CD14-positive monocyte (primary cell): Measurements from ENCODE around the gene ZNF277. TPM values are rescaled to one million over a fixed set of nuclear protein-coding genes. Genes with fewer than 3 reads are reported as not detected.

ENCODE experiments used
- DNase-seq, 3 donors: peaks; one replicate each; pipeline ENCODE4 v3.0.0-alpha.2; 2011 to 2022
- H2AFZ ChIP-seq: 2 replicates; pipeline ENCODE4 v1.6.0; 2012; ENCODE audit warnings: mild to moderate bottlenecking, low read depth, low read length, inconsistent platforms; ENCODE audit not compliant: insufficient read depth, poor library complexity, severe bottlenecking
- H3K27ac ChIP-seq, 2 donors: 1 replicate in 1 of 2; 2 replicates in 1 of 2; pipeline ENCODE4 v1.5.1; 2012 to 2013; ENCODE audit warnings: low read length in 2 of 2, control low read depth in 1 of 2, inconsistent platforms in 1 of 2, low read depth in 1 of 2, mild to moderate bottlenecking in 1 of 2
- H3K27me3 ChIP-seq, 2 donors: one replicate each; pipeline versions ENCODE4 v1.6.0 to v1.6.1; 2011 to 2013; ENCODE audit warnings: low read length in 2 of 2; ENCODE audit not compliant: control insufficient read depth in 2 of 2, insufficient read depth in 2 of 2
- H3K36me3 ChIP-seq, 2 donors: replicated peaks in 1 of 2; 1 replicate in 1 of 2; 2 replicates in 1 of 2; pipeline versions ENCODE4 v1.5.1 to v1.6.1; 2012 to 2013; ENCODE audit warnings: low read length in 2 of 2, control low read depth in 1 of 2, inconsistent platforms in 1 of 2, mild to moderate bottlenecking in 1 of 2; ENCODE audit not compliant: insufficient read depth in 2 of 2, control insufficient read depth in 1 of 2
- H3K4me1 ChIP-seq, 2 donors: 1 replicate in 1 of 2; 2 replicates in 1 of 2; pipeline versions ENCODE4 v1.5.1 to v1.6.1; 2012 to 2013; ENCODE audit warnings: low read length in 2 of 2, control low read depth in 1 of 2, inconsistent platforms in 1 of 2, mild to moderate bottlenecking in 1 of 2, moderate library complexity in 1 of 2; ENCODE audit not compliant: insufficient read depth in 2 of 2, control insufficient read depth in 1 of 2
- H3K4me2 ChIP-seq: replicated peaks from 2 replicates; pipeline ENCODE3; 2012; ENCODE audit warnings: low read length, moderate library complexity, mild to moderate bottlenecking; ENCODE audit not compliant: poor library complexity, severe bottlenecking; ENCODE audit errors: extremely low read depth
- H3K4me3 ChIP-seq, 3 experiments: fragments of 200-600 bp in 1 of 3; sonication (generic) in 1 of 3; replicated peaks in 1 of 3; 1 replicate in 2 of 3; 2 replicates in 1 of 3; pipeline ENCODE4 v1.5.1; 2011 to 2013; ENCODE audit warnings: low read length in 3 of 3, mild to moderate bottlenecking in 3 of 3, control low read depth in 2 of 3, low read depth in 2 of 3, inconsistent platforms in 1 of 3, moderate library complexity in 1 of 3
- H3K79me2 ChIP-seq: 2 replicates; pipeline ENCODE4 v1.6.0; 2012; ENCODE audit warnings: mild to moderate bottlenecking, control low read depth, inconsistent platforms, low read length, moderate library complexity; ENCODE audit not compliant: insufficient read depth
- H3K9ac ChIP-seq: 2 replicates; pipeline ENCODE4 v1.6.0; 2017; ENCODE audit warnings: low read length, mild to moderate bottlenecking; ENCODE audit not compliant: insufficient read depth, poor library complexity, severe bottlenecking
- H3K9me3 ChIP-seq, 2 donors: replicated peaks in 1 of 2; 1 replicate in 1 of 2; 2 replicates in 1 of 2; pipeline versions ENCODE4 v1.5.1 to v1.6.1; 2012 to 2013; ENCODE audit warnings: low read length in 2 of 2, control low read depth in 1 of 2; ENCODE audit not compliant: control insufficient read depth in 1 of 2, insufficient read depth in 1 of 2
- H4K20me1 ChIP-seq: 2 replicates; pipeline ENCODE4 v1.6.0; 2012; ENCODE audit warnings: mild to moderate bottlenecking, low read length, control low read depth, moderate library complexity; ENCODE audit not compliant: insufficient read depth
- H3K27ac Mint-ChIP-seq, 7 donors: one replicate each; pipeline ENCODE4 v1.8.0; 2020; ENCODE audit warnings: mild to moderate bottlenecking in 7 of 7, mixed read lengths in 7 of 7, moderate library complexity in 6 of 7, inconsistent platforms in 2 of 7
- H3K27me3 Mint-ChIP-seq, 3 donors: one replicate each; pipeline ENCODE4 v1.8.0; 2021 to 2022; ENCODE audit warnings: low read depth in 3 of 3, mild to moderate bottlenecking in 3 of 3, mixed read lengths in 3 of 3, moderate library complexity in 3 of 3, inconsistent platforms in 1 of 3
- H3K36me3 Mint-ChIP-seq, 2 donors: one replicate each; pipeline ENCODE4 v1.8.0; 2020; ENCODE audit warnings: mixed read lengths in 2 of 2, inconsistent platforms in 1 of 2, mild to moderate bottlenecking in 1 of 2
- H3K4me1 Mint-ChIP-seq: one replicate; pipeline ENCODE4 v1.8.0; 2020; ENCODE audit warnings: mild to moderate bottlenecking, mixed read lengths
- H3K4me3 Mint-ChIP-seq, 2 donors: one replicate each; pipeline ENCODE4 v1.8.0; 2020; ENCODE audit warnings: mild to moderate bottlenecking in 2 of 2, mixed read lengths in 2 of 2, moderate library complexity in 1 of 2
- H3K9me3 Mint-ChIP-seq, 7 donors: one replicate each; pipeline ENCODE4 v1.8.0; 2020 to 2022; ENCODE audit warnings: mixed read lengths in 7 of 7, mild to moderate bottlenecking in 6 of 7, moderate library complexity in 6 of 7, inconsistent platforms in 2 of 7
- WGBS: methylation state at CpG from one replicate; pipeline ENCODE4 v1.1.5; 2013; ENCODE audit warnings: missing lambda C conversion rate; ENCODE audit not compliant: insufficient coverage; 5-methylcytosine and 5-hydroxymethylcytosine counted together
- intact Hi-C, 2 donors: fragments of 100-400 bp; cut with micrococcal nuclease; formaldehyde crosslinking; loops; one replicate each; pipeline versions ENCODE4 v1.15.0 to v1.15.1; 2023
- polyA plus RNA-seq, 3 donors: library from polyadenylated mRNA; depleted of rRNA in 1 of 3; unstranded in 2 of 3; stranded (reverse) in 1 of 3; fragments of 300-500 nt in 2 of 3; fragments of >200 nt in 1 of 3; fragmentation: Illumina TruSeq in 2 of 3; gene quantifications; 1 replicate in 2 of 3; 2 replicates in 1 of 3; pipeline ENCODE4 v1.2.3, GENCODE V29; 2012 to 2021
- TF ChIP-seq, protein P1 (sequence below): fragments of 200-600 bp; IDR thresholded peaks from one replicate; pipeline ENCODE4 v1.8.0; 2022; ENCODE audit warnings: antibody characterized with exemption, mild to moderate bottlenecking

ZNF277 gene
- polyA plus RNA-seq, 3 donors, result 17.5 to 20.7 (median 20.0) TPM

DNA sequence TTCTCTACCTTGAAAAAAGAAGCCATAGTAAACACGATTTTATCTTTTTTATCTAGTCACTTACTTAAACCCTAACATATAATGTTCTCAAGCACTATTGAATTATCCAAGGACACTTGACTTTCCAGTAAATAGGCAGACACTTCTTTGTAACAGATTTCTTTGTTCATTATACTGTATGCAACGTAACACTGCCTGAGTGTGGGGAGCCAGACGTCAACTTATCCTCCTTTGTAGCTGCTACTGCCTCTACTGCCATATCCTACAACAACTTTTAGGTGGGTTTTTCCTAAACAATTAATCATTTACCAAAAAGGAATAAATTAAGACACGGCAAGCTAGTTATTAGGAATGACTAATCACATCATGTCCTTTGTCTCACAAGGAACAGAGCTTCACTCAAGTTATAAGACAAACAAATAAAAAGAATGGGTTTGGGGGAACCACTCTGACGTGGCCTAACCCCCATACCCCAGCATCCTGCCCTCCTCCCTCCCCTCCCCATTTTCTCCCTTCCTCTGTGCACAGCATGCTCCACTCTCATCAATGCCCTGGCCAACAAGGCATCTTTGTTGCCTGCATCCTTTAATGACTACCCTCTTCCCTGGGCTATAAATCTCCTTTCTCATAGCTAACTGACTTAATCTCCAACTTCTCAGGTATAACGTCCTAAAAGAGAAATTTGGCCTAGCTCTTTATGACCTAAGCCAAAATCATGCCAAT is 43.5 kb upstream of the ZNF277 start:
- peaks cover 0 to 1% of the 10 kb centered on the region in 2 donors for H3K36me3 Mint-ChIP-seq
- H3K9me3 Mint-ChIP-seq, result no peaks in the 10 kb centered on the region

DNA sequence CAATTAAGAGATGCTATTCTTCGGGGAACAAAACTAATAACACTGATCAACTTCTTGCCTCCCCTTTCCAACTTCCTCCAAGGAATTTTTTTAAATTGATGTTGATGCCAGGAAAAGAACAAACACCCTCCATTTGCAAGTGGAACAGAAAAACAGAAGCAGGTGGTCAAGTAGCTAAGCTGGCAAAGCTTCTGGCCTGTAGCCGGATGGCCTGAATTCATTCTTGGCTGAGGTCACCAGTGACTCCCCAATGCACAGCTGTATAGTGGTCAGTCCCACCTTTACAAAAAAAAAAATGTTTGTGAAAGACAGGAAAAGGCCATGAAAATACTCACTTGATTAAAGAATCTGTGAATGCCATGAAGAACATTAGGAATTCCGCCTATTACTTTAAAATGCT is 39.3 kb upstream of the ZNF277 start:
- no peak overlapping the region for H3K4me3 Mint-ChIP-seq
- intact Hi-C loops, result no loop called here
- no peaks in the 10 kb centered on the region for H3K4me1 ChIP-seq

More for the DNA sequence above, 43.5 kb upstream of the ZNF277 start:
- no peak overlapping the region for H3K4me2 ChIP-seq
- Mint-ChIP-seq H3K4me1 (peaks cover 10% of the 10 kb centered on the region), H3K27ac (peak overlapping the region in 1 of 7 donors; percentile 51), H3K27me3 (peaks cover 0 to 2% (median 1%) of the 10 kb centered on the region in 3 donors), H3K4me3 (no peak overlapping the region)
- H3K4me3 ChIP-seq, result no peak overlapping the region
- no peak for DNase-seq
- H3K79me2 ChIP-seq, result no peaks in the 10 kb centered on the region
- peaks cover 6 to 8% of the 10 kb centered on the region in 2 donors for H3K4me1 ChIP-seq
- TF ChIP-seq, protein P1, sequence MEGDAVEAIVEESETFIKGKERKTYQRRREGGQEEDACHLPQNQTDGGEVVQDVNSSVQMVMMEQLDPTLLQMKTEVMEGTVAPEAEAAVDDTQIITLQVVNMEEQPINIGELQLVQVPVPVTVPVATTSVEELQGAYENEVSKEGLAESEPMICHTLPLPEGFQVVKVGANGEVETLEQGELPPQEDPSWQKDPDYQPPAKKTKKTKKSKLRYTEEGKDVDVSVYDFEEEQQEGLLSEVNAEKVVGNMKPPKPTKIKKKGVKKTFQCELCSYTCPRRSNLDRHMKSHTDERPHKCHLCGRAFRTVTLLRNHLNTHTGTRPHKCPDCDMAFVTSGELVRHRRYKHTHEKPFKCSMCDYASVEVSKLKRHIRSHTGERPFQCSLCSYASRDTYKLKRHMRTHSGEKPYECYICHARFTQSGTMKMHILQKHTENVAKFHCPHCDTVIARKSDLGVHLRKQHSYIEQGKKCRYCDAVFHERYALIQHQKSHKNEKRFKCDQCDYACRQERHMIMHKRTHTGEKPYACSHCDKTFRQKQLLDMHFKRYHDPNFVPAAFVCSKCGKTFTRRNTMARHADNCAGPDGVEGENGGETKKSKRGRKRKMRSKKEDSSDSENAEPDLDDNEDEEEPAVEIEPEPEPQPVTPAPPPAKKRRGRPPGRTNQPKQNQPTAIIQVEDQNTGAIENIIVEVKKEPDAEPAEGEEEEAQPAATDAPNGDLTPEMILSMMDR, result no peak
- no peaks in the 10 kb centered on the region for H3K36me3 ChIP-seq
- intact Hi-C loops, result no loop called here
- H3K27me3 ChIP-seq, result no peaks in the 10 kb centered on the region
- WGBS, result 100% methylated on average over 2 of the region's 6 CpGs
- no peak overlapping the region for H3K9ac ChIP-seq
- no peak overlapping the region for H3K27ac ChIP-seq
- no peak overlapping the region for H2AFZ ChIP-seq
- H4K20me1 ChIP-seq, result no peaks in the 10 kb centered on the region
- no peaks in the 10 kb centered on the region for H3K9me3 ChIP-seq

More for the DNA sequence above, 39.3 kb upstream of the ZNF277 start:
- Histone ChIP-seq H3K36me3 (no peaks in the 10 kb centered on the region), H2AFZ (no peak overlapping the region), H3K4me2 (no peak overlapping the region), H4K20me1 (no peaks in the 10 kb centered on the region), H3K79me2 (no peaks in the 10 kb centered on the region), H3K27me3 (no peaks in the 10 kb centered on the region), H3K9me3 (no peaks in the 10 kb centered on the region), H3K4me3 (no peak overlapping the region), H3K9ac (no peak overlapping the region), H3K27ac (no peak overlapping the region)
- TF ChIP-seq, protein P1, result no peak
- Mint-ChIP-seq H3K4me1 (peaks cover under 1% of the 10 kb centered on the region), H3K27me3 (peaks cover 0 to 1% (median under 1%) of the 10 kb centered on the region in 3 donors), H3K27ac (no peak overlapping the region), H3K9me3 (peaks cover 0 to 2% (median 0%) of the 10 kb centered on the region in 7 donors), H3K36me3 (no peaks in the 10 kb centered on the region)
- 80% methylated on average over 1 of the region's 3 CpGs for WGBS
- DNase-seq, result no peak
